Upper lobe of left lung (tissue), 4 donors: ENCODE measurements around the gene SIM1.

Experiments used
- CTCF ChIP-seq, 6 experiments: fragments of 450-650 bp in 4 of 6; fragments of 200-600 bp in 2 of 6; sonication (generic) in 2 of 6; IDR thresholded peaks; one replicate each; pipeline ENCODE4 v1.5.1; 2016 to 2019; ENCODE audit warnings: antibody characterized with exemption in 6 of 6
- EP300 ChIP-seq, 4 donors: sonication (generic); formaldehyde crosslinking; IDR thresholded peaks; one replicate each; pipeline ENCODE4 v1.5.1; 2017; ENCODE audit warnings: antibody characterized with exemption in 4 of 4, control low read depth in 2 of 4
- POLR2A ChIP-seq, 4 donors: fragments of 450-650 bp; IDR thresholded peaks; one replicate each; pipeline ENCODE4 v1.5.1; 2016 to 2017; ENCODE audit warnings: antibody characterized with exemption in 4 of 4, mild to moderate bottlenecking in 2 of 4
- POLR2AphosphoS5 ChIP-seq, 2 donors: sonication (generic); formaldehyde crosslinking; IDR thresholded peaks; one replicate each; pipeline ENCODE4 v1.5.1; 2017; ENCODE audit warnings: antibody characterized with exemption in 2 of 2

- TF ChIP-seq POLR2A (IDR thresholded peaks at IDR 0.05) = no peak
- no peak for TF ChIP-seq CTCF (IDR thresholded peaks at IDR 0.05)
- no peak for TF ChIP-seq POLR2AphosphoS5 (IDR thresholded peaks at IDR 0.05)
- TF ChIP-seq EP300 (IDR thresholded peaks at IDR 0.05) = no peak
Observed at GRCh38 chr6:100388868-100389519, 75.7 kb downstream of the SIM1 start.
